Stimulated activated CD8-positive, alpha-beta memory T cell treated with anti-CD3 and anti-CD28 coated beads, Interleukin-7, amount 100 ng/mL, for 48 hours (primary cell): ENCODE data around the gene UBA5.

ENCODE experiments used
- DNase-seq, 2 donors: peaks; one replicate each; pipeline ENCODE4 v3.0.0-alpha.2; 2020; ENCODE audit warnings: low read depth in 1 of 2; ENCODE audit errors: extremely low read depth in 1 of 2

Gene UBA5

DNA sequence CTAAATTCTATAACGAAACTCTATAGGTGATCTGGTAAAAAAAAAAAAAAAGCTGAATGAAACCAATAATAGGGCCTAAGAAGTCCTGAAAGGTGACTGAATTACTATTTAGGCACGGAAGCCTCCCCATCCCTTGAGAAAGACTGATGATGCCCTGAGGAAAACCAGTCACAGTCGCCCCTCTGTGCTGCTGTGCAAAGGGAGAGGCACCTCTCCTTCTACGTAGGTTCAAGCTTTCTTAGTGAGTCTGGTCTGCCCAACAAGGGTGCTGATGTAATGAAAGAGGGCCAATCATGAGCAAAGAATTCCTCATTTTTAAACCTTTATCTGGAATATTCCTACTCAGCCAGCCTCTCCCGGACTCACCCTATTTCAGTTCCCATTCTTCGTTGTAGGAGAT lies 50.2 kb downstream of the UBA5 start:
- no peak for DNase-seq

DNA sequence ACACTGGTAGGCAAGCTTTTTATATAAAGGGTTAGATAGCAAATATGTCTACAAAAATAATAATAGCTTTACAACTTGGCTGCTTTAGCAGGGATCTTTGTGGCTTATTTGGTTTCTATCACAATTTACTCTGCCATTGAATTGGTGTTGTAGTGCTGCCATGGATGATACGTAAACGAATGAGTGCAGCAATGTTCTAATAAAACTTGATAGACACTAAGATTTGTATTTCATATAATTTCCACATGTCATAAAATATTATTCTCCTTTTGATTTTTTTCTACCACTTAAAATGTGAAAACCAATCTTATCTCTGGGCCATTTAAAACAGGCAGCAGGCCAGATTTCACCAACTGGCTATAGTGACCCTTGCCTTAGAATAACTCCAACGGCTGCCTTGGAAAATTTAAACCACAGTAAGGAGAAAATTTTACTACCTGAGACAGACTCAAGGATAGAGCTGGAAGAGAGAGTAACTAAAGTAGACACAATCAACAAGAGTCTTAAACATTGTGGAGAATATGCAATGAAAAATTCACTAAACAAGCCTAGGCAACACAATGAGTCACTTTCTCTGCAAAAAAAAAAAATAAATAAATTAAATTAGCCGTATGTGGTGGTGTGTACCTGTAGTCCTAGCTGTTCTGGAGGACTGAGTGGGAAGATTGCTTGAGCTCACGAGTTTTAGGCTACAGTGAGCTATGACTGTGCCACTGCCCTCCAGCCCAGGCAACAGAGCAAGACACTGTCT lies 54.0 kb downstream of the UBA5 start:
- DNase-seq, result no peak

DNA sequence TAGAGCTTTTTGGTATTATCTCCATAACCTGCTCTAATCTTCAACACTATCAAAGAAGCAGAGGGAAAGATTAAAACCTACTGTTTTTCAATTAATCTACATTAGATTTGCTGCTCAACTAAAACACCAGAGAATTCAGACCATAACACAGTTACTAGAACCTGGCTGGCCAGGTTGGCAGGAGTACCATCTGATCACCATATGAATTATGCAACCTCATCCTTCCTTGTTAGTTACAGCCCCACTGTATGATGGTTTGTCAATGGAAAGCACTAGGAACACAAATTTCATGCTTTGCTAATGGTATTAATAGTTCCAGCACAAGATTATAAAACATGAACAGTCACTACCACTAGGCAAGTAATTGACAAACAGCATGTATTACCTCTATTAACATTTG lies 56.2 kb downstream of the UBA5 start:
- DNase-seq, result no peak

DNA sequence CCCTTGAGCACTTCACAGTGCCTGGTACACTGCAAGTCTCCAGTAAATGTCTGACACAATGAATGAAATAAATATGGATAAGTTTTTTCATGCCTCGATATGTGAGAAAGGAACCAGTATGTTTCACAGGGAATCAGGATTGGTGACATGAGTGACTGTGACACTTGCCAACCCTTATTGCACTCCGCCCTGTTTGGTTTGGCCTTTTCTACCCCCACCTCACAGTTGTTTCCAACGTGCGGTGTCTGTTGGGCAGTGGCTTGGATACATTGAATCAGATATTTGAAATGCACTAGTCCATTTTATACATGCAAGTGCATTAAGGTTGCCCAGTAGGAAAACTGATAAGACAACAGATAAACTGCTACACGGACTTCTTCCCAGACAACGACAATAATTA lies 60.1 kb downstream of the UBA5 start:
- no peak for DNase-seq

DNA sequence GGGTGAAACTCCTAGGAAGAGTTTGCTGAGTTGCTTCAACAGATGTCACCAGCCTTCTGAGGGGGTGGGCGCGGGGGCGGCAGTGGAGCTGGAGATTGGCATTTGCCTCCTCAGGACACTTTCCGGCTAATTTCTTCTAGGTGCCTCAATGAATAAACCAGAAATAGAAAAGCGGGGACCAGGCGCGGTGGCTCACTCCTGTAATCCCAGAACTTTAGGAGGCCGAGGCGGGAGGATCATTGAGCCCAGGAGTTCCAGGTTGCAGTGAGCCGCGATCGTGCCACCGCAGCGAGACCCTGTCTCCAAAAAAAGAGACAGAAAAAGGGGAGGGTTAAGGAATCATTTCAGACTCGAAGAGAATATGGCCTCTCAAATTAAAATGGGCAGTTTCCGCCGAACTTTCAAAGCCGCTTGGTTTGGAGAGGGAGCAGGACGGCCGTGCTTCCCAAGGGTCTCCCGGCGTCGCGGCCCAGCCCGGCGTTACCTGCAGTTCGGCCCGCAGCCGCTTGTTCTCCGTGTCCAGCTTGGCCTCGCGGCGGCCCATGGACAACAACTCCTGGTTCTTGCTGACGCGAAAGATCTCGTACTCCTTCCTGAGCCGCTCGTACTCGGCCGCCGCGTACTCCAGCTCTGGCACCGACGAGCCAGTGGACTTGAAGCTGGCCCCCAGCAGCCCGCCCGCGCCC lies 61.5 kb downstream of the UBA5 start:
- peak in 1 of 2 donors; percentile 10 for DNase-seq

DNA sequence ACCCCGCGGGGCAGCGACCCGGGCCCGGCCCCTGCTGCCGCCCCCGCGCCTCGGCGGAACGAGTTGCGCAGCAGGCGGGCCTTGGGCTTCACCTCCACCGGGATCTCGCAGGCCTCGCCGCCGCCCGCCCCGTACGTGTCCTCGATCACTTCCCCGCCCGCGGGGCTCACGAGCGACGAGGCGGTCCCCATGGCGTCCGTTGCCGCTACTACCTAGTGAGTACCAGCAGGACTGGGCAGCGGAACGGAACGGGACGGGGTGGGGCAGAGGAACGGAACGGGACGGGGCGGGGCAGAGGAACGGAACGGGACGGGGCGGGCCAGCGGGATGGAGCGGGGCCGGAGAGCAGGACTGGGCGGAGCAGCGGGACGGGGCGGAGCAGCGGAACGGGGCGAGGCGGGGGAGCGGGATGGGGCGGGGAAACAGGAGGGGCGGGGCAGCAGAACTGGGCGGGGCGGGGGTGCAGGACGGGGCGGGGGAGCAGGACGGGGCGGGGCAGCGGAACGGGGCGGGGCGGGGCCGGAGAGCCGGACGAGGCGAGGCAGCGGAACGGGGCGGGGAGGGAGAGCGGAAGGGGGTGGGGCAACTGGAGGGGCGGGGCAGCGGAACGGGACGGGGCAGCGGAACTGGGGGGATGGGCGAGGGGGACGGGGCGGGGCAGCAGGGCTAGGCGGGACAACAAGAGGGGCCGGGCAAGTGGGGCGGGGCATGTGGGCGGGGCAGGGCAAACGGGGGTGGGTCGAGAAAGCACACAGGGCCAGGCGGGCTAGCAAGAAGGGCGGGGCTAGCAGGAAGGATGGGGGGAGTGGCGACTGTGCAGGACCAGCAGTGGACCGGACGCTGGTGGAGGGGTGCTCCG lies 62.3 kb downstream of the UBA5 start, which contains the start of gene NPHP3:
Gene NPHP3, minus strand, starts transcription at position 245 of the 859 bp plus-strand sequence. Its CDS starts 54 bp downstream, at position 191.
- peak; percentile 88 to 95 for DNase-seq

DNA sequence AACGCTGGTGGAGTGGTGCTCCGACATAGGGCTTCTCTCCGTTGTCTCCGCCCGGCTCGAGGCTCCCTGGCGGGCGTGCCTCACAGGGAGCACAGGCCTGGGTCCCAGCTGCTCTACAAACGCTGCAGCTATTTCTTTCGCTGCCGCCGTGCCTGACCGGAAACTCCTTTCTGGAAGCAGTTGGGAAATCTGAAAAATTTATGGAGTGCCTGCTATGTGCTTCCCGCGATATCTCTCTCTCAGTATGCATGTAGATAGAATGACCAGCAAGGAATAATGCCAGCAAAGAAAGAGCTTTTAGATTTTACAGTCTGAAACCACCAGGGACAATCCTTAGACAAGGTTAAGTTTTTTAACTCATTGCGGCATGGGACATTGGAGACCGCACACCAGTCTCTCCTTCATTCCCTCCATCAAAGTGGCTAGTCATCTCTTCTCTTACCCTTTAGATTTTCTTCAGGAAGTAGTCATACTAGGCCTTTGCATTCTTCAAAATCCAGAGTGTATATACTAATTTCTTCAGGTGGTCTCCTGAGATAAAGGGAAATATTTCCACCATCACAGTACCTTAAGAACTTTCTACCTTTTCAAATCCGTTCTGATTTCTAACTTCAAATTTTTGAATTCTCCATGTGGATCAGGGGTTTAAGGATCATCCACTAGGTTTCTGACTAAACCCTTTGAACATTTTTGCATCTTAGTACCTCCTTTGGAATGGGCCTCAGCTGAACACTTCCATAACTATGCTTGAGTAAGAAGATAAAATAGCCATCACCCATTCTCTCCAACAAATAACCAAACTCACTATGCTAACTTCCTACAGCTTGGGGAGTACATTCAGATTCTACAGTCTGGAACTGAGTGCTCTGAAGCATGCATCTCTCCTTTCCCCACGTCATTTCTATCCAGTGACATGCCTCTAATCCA lies 63.2 kb downstream of the UBA5 start:
- no peak for DNase-seq

DNA sequence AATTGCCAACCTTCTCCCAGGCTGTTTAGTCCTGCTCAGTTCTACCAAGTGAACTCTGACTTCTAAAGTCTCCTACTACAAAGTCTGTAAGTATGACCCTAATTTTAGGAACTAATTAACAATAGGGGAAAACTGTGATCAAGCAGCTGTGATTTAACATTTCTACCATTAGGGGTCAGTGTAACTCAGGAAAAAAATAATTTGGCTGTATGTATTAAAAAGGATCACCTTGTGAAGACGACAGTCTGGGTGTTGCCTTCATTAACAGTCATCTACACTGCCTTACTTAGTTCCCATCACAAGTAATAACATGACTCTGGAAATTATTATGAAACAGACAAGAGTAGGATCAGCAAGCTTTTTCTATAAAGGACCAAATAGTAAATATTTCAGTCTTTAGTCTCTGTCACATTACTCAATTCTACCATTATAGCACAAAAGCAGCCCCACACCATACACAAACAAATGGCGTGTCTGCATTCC lies 66.3 kb downstream of the UBA5 start:
- no peak for DNase-seq
